NCI-H446 treated with DMSO at 0.1 percent for 48 hours (cell line): ENCODE data around the gene CKAP5.

Source experiments
- DNase-seq: peaks from one replicate; lab custom pipeline; 2025; lab: John Stamatoyannopoulos, UW

Gene CKAP5

GRCh38 chr11:46845740-46846509 is at the start of gene CKAP5:
Gene CKAP5, minus strand, starts transcription at chr11:46846280. Its CDS starts 25,049 bp downstream, at chr11:46821231.
- peak; percentile 80 for DNase-seq

GRCh38 chr11:46895821-46896220 is 49.7 kb upstream of the CKAP5 start:
- peak; percentile 89 for DNase-seq

- peak; percentile 13 for DNase-seq
These were observed 48.9 kb upstream of the CKAP5 start for GRCh38 chr11:46894961-46895360.

- DNase-seq = no peak
These were observed 48.4 kb upstream of the CKAP5 start for GRCh38 chr11:46894506-46894905.

- no peak for DNase-seq
These were observed 46.8 kb upstream of the CKAP5 start for GRCh38 chr11:46892838-46893237.

- DNase-seq = no peak
These were observed 46.0 kb upstream of the CKAP5 start for GRCh38 chr11:46892109-46892508.

GRCh38 chr11:46890665-46891064 is 44.6 kb upstream of the CKAP5 start:
- no peak for DNase-seq

GRCh38 chr11:46889689-46890475 is 43.8 kb upstream of the CKAP5 start:
- peak; percentile 21 for DNase-seq

- DNase-seq = no peak
These were observed 43.2 kb upstream of the CKAP5 start for GRCh38 chr11:46889251-46889650.

GRCh38 chr11:46888636-46889035 is 42.6 kb upstream of the CKAP5 start:
- no peak for DNase-seq

- DNase-seq = no peak
These were observed 40.1 kb upstream of the CKAP5 start for GRCh38 chr11:46886211-46886610.

GRCh38 chr11:46879056-46879585 is 33.0 kb upstream of the CKAP5 start:
- no peak for DNase-seq

- no peak for DNase-seq
These were observed 31.5 kb upstream of the CKAP5 start for GRCh38 chr11:46877580-46877979.

- DNase-seq = no peak
These were observed 30.4 kb upstream of the CKAP5 start for GRCh38 chr11:46876471-46876870.

- DNase-seq = no peak
These were observed 28.5 kb upstream of the CKAP5 start for GRCh38 chr11:46874586-46874985.

- DNase-seq = no peak
These were observed 22.8 kb upstream of the CKAP5 start for GRCh38 chr11:46868912-46869311.

- DNase-seq = no peak
These were observed 19.3 kb upstream of the CKAP5 start for GRCh38 chr11:46865340-46865739.

- DNase-seq = no peak
These were observed 14.1 kb upstream of the CKAP5 start for GRCh38 chr11:46860218-46860617.

- no peak for DNase-seq
These were observed 13.0 kb upstream of the CKAP5 start for GRCh38 chr11:46858920-46859546.

GRCh38 chr11:46857666-46858065 is 11.6 kb upstream of the CKAP5 start:
- no peak for DNase-seq

GRCh38 chr11:46856605-46857343 is 10.7 kb upstream of the CKAP5 start:
- no peak for DNase-seq

- no peak for DNase-seq
These were observed 9.8 kb upstream of the CKAP5 start for GRCh38 chr11:46855863-46856262.
